CD4-positive, alpha-beta T cell (primary cell): ENCODE results near the gene TRPV6. TPM values are rescaled to one million over a fixed set of nuclear protein-coding genes. Genes with fewer than 3 reads are reported as not detected.

Experiments
- ATAC-seq: fragments of 200-7000 bp; cut with Tn5 transposase; one replicate; pipeline ENCODE4 v1.10.0; 2022; ENCODE audit warnings: mild to moderate bottlenecking; ENCODE audit not compliant: poor library complexity
- CTCF ChIA-PET: fragments of 350-600 bp; sonication (Branson Sonifier 250); formaldehyde crosslinking; loops from one replicate; lab custom pipeline; 2021; ENCODE audit warnings: antibody characterized with exemption, inconsistent platforms; lab: Charles Lee
- POLR2A ChIA-PET: fragments of 350-600 bp; sonication (Branson Sonifier 250); formaldehyde crosslinking; loops from one replicate; lab custom pipeline; 2021; ENCODE audit warnings: antibody characterized with exemption, inconsistent platforms; lab: Charles Lee
- DNase-seq, 14 experiments: peaks; one replicate each; pipeline ENCODE4 v3.0.0-alpha.2; 2013 to 2020; ENCODE audit warnings: mixed read lengths in 2 of 14
- H3K27ac ChIP-seq, 2 donors: one replicate each; pipeline versions ENCODE4 v1.5.1 to v1.7.0; 2013; ENCODE audit warnings: low read length in 2 of 2, low read depth in 1 of 2, mild to moderate bottlenecking in 1 of 2
- H3K27me3 ChIP-seq, 2 experiments: 1 replicate in 1 of 2; 2 replicates in 1 of 2; pipeline versions ENCODE4 v1.6.1 to v1.7.0; 2013; ENCODE audit warnings: low read length in 2 of 2, control low read depth in 1 of 2, mild to moderate bottlenecking in 1 of 2, moderate library complexity in 1 of 2; ENCODE audit not compliant: insufficient read depth in 2 of 2, control insufficient read depth in 1 of 2
- H3K36me3 ChIP-seq: one replicate; pipeline ENCODE4 v1.6.1; 2013; ENCODE audit warnings: low read length, control low read depth; ENCODE audit not compliant: insufficient read depth
- H3K4me1 ChIP-seq: one replicate; pipeline ENCODE4 v1.6.1; 2013; ENCODE audit warnings: low read length, control low read depth; ENCODE audit not compliant: insufficient read depth
- H3K4me3 ChIP-seq: one replicate; pipeline ENCODE4 v1.5.1; 2013; ENCODE audit warnings: mild to moderate bottlenecking, low read length, moderate library complexity
- H3K9me3 ChIP-seq, 2 experiments: 1 replicate in 1 of 2; 2 replicates in 1 of 2; pipeline versions ENCODE4 v1.6.1 to v1.7.0; 2013; ENCODE audit warnings: low read length in 2 of 2, mild to moderate bottlenecking in 2 of 2, control low read depth in 1 of 2, moderate library complexity in 1 of 2; ENCODE audit not compliant: control insufficient read depth in 1 of 2, insufficient read depth in 1 of 2
- H3K27ac Mint-ChIP-seq: one replicate; pipeline ENCODE4 v1.8.0; 2020; ENCODE audit warnings: mixed read lengths
- H3K27me3 Mint-ChIP-seq: one replicate; pipeline ENCODE4 v1.8.0; 2021; ENCODE audit warnings: mixed read lengths
- H3K36me3 Mint-ChIP-seq: one replicate; pipeline ENCODE4 v1.8.0; 2021; ENCODE audit warnings: low read depth, mixed read lengths
- H3K4me1 Mint-ChIP-seq: one replicate; pipeline ENCODE4 v1.8.0; 2021; ENCODE audit warnings: low read depth, mixed read lengths
- H3K4me3 Mint-ChIP-seq: one replicate; pipeline ENCODE4 v1.8.0; 2020; ENCODE audit warnings: mild to moderate bottlenecking, mixed read lengths
- H3K9me3 Mint-ChIP-seq: one replicate; pipeline ENCODE4 v1.8.0; 2020; ENCODE audit warnings: mixed read lengths
- CTCF ChIP-seq: fragments of 200-600 bp; IDR thresholded peaks from one replicate; pipeline ENCODE4 v1.8.0; 2022; ENCODE audit warnings: antibody characterized with exemption, mild to moderate bottlenecking
- intact Hi-C, 2 experiments: fragments of 100-400 bp; cut with DNase I in 1 of 2; cut with micrococcal nuclease in 1 of 2; formaldehyde crosslinking; loops; one replicate each; pipeline versions ENCODE4 v1.15.1 to v1.9.0; 2023 to 2025; cut with DNase I, micrococcal nuclease
- polyA plus RNA-seq, 2 donors: library from polyadenylated mRNA; unstranded; fragments of 120-200 nt; gene quantifications; one replicate each; pipeline ENCODE4 v1.2.1, GENCODE V29; 2013
- total RNA-seq, 174 experiments: library from RNA in 2 of 174; stranded (reverse) in 2 of 174; gene quantifications; one replicate each; pipeline ENCODE4 v1.2.3 and lab custom pipeline; 2021 to 2026

Gene TRPV6
- total RNA-seq (not detected), total RNA-seq (lab: John Stamatoyannopoulos, UW) (0 to 0.24 (median 0) reads per million in 172 experiments)
- 0.10 TPM for polyA plus RNA-seq (2013, experiment 1 of 2)
- polyA plus RNA-seq (2013, experiment 2 of 2) = 1.0 TPM

- no peak within 1 kb of the TSS for H3K4me3 Mint-ChIP-seq
- no peaks in the 10 kb centered on the region for H3K4me1 Mint-ChIP-seq
- no peak for TF ChIP-seq CTCF
- POLR2A ChIA-PET = no interaction called here
- H3K4me3 ChIP-seq = no peak within 1 kb of the TSS
- DNase-seq = no peak
- H3K27ac Mint-ChIP-seq = no peak within 1 kb of the TSS
- no peak for ATAC-seq
- no peaks in the 10 kb centered on the region for H3K4me1 ChIP-seq
- H3K36me3 ChIP-seq = no peaks in the 10 kb centered on the region
- no peaks in the 10 kb centered on the region for H3K9me3 ChIP-seq
- intact Hi-C loops = loop anchor here in 1 of 2 experiments (10.0 kb wide), 1 partner anchor 329 kb away; no protein-coding TSS in a partner anchor
- no peaks in the 10 kb centered on the region for H3K27me3 ChIP-seq
- CTCF ChIA-PET = no interaction called here
- no peaks in the 10 kb centered on the region for H3K36me3 Mint-ChIP-seq
- H3K9me3 Mint-ChIP-seq = no peaks in the 10 kb centered on the region
- H3K27me3 Mint-ChIP-seq = no peaks in the 10 kb centered on the region
- H3K27ac ChIP-seq = no peak within 1 kb of the TSS
These were observed at the start of gene TRPV6 for GRCh38 chr7:142885311-142886230. Gene TRPV6 (minus strand): TSS chr7:142885745.

- TF ChIP-seq CTCF = no peak
- Mint-ChIP-seq H3K9me3 (no peaks in the 10 kb centered on the region), H3K36me3 (no peaks in the 10 kb centered on the region), H3K27me3 (no peaks in the 10 kb centered on the region), H3K4me3 (no peak overlapping the region), H3K4me1 (no peaks in the 10 kb centered on the region), H3K27ac (no peak overlapping the region)
- no peaks in the 10 kb centered on the region for H3K4me1 ChIP-seq
- DNase-seq = no peak
- no peak for ATAC-seq
- POLR2A ChIA-PET = no interaction called here
- no peaks in the 10 kb centered on the region for H3K27me3 ChIP-seq
- intact Hi-C loops = no loop called here
- CTCF ChIA-PET = interaction anchor here (1.4 kb wide), 1 partner anchor 9 kb away, joined by 3 read pairs; no protein-coding TSS in a partner anchor
- H3K36me3 ChIP-seq = no peaks in the 10 kb centered on the region
- H3K27ac ChIP-seq = no peak overlapping the region
- H3K4me3 ChIP-seq = no peak overlapping the region
- no peaks in the 10 kb centered on the region for H3K9me3 ChIP-seq
These were observed 48.5 kb upstream of the TRPV6 start for GRCh38 chr7:142934056-142934455.

GRCh38 chr7:142933624-142934023 is 48.1 kb upstream of the TRPV6 start, which contains the start of gene TRPV5:
Gene TRPV5 (minus strand): TSS chr7:142933746. CDS start chr7:142933459, 287 bp downstream.
- DNase-seq (no peak), ATAC-seq (no peak)
- Mint-ChIP-seq H3K36me3 (no peaks in the 10 kb centered on the region), H3K4me3 (no peak within 1 kb of the TSS), H3K27me3 (no peaks in the 10 kb centered on the region), H3K4me1 (no peaks in the 10 kb centered on the region), H3K27ac (no peak within 1 kb of the TSS), H3K9me3 (no peaks in the 10 kb centered on the region)
- H3K27me3 ChIP-seq = no peaks in the 10 kb centered on the region
- CTCF ChIA-PET = no interaction called here
- no peak for TF ChIP-seq CTCF
- POLR2A ChIA-PET = no interaction called here
- no peaks in the 10 kb centered on the region for H3K9me3 ChIP-seq
- no peak within 1 kb of the TSS for H3K27ac ChIP-seq
- H3K4me1 ChIP-seq = no peaks in the 10 kb centered on the region
- intact Hi-C loops = no loop called here
- H3K36me3 ChIP-seq = no peaks in the 10 kb centered on the region
- H3K4me3 ChIP-seq = no peak within 1 kb of the TSS
